ENCODE data around the gene CDH11.

GRCh38 chr16:65120831-65121721, 787 bp downstream of the CDH11 start:
- TF ChIP-seq CTCF (IDR thresholded peaks at IDR 0.05) (no peak), POLR2A (IDR thresholded peaks at IDR 0.05) (no peak)

Measured in thyroid gland (tissue), 4 donors.